GM21360 (cell line): Measurements from ENCODE around the gene HDAC11.

Source experiments
- ATAC-seq: cut with Tn5 transposase; IDR thresholded peaks from one replicate; pipeline ENCODE4 v1.9.1; 2021; ENCODE audit warnings: mild to moderate bottlenecking, moderate library complexity; ENCODE audit not compliant: unreplicated experiment

Gene HDAC11

GRCh38 chr3:13522236-13522635 is 42.1 kb downstream of the HDAC11 start:
- ATAC-seq = no peak

- no peak for ATAC-seq
These were observed 45.0 kb downstream of the HDAC11 start for GRCh38 chr3:13524979-13525669.

- ATAC-seq = no peak
These were observed 45.9 kb downstream of the HDAC11 start for GRCh38 chr3:13525827-13526625.

- ATAC-seq = no peak
These were observed 46.5 kb downstream of the HDAC11 start for GRCh38 chr3:13526626-13526949.

- no peak for ATAC-seq
These were observed 48.2 kb downstream of the HDAC11 start for GRCh38 chr3:13528217-13528867.

- ATAC-seq = no peak
These were observed 49.3 kb downstream of the HDAC11 start for GRCh38 chr3:13529196-13530112.

GRCh38 chr3:13530241-13531009 is 50.3 kb downstream of the HDAC11 start:
- ATAC-seq = no peak

GRCh38 chr3:13532085-13532484 is 52.0 kb downstream of the HDAC11 start:
- no peak for ATAC-seq

GRCh38 chr3:13532631-13533030 is 52.5 kb downstream of the HDAC11 start:
- no peak for ATAC-seq

GRCh38 chr3:13533885-13534301 is 53.8 kb downstream of the HDAC11 start:
- ATAC-seq = no peak

GRCh38 chr3:13535526-13535875 is 55.4 kb downstream of the HDAC11 start:
- ATAC-seq = no peak

GRCh38 chr3:13535905-13536304 is 55.8 kb downstream of the HDAC11 start:
- ATAC-seq = no peak

GRCh38 chr3:13536432-13536831 is 56.3 kb downstream of the HDAC11 start:
- ATAC-seq = no peak

- ATAC-seq = no peak
These were observed 56.7 kb downstream of the HDAC11 start for GRCh38 chr3:13536832-13537231.

GRCh38 chr3:13537244-13537908 is 57.3 kb downstream of the HDAC11 start:
- no peak for ATAC-seq

GRCh38 chr3:13537909-13538296 is 57.8 kb downstream of the HDAC11 start:
- no peak for ATAC-seq

GRCh38 chr3:13538520-13539291 is 58.6 kb downstream of the HDAC11 start:
- no peak for ATAC-seq

GRCh38 chr3:13539292-13539638 is 59.2 kb downstream of the HDAC11 start:
- ATAC-seq = no peak

GRCh38 chr3:13539671-13540070 is 59.6 kb downstream of the HDAC11 start:
- no peak for ATAC-seq
